ENCODE results near the gene BCORL1.

DNA sequence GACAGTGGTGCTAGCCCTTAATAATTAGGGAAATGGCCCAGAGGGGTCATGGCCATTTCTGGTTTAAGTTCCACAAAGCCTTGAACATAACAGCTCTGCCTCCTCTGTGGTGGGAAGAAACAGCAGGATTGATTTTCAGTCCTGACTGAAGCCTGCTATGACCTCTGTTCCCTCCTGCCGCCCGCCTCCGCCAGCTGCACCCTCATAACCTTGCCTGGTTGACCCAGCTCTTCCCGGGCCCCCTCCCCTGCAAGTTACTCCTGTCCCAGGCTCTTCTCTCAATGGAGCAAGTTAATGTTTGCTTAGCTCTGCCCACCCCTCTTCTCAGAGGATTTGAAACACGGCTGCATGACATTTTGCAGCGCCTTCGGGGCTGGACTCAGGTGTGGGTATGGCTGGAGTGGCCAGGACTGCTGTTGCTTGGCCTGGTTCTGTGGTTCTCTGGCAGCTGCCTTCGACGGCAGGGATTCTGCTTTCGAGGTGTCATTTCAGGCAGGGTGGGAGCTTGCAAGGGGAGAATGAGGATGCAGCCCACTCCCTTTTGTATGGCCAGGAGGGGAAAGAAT is 27.3 kb downstream of the BCORL1 start:
- TF ChIP-seq, protein P1, sequence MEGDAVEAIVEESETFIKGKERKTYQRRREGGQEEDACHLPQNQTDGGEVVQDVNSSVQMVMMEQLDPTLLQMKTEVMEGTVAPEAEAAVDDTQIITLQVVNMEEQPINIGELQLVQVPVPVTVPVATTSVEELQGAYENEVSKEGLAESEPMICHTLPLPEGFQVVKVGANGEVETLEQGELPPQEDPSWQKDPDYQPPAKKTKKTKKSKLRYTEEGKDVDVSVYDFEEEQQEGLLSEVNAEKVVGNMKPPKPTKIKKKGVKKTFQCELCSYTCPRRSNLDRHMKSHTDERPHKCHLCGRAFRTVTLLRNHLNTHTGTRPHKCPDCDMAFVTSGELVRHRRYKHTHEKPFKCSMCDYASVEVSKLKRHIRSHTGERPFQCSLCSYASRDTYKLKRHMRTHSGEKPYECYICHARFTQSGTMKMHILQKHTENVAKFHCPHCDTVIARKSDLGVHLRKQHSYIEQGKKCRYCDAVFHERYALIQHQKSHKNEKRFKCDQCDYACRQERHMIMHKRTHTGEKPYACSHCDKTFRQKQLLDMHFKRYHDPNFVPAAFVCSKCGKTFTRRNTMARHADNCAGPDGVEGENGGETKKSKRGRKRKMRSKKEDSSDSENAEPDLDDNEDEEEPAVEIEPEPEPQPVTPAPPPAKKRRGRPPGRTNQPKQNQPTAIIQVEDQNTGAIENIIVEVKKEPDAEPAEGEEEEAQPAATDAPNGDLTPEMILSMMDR (IDR thresholded peaks at IDR 0.05), result no peak
- TF ChIP-seq ZFX (IDR thresholded peaks at IDR 0.05; ENCODE audit: borderline replicate concordance), result no peak

All from 22Rv1 (cell line).